ENCODE measurements around the gene TNFSF10.

TNFSF10 gene

DNA sequence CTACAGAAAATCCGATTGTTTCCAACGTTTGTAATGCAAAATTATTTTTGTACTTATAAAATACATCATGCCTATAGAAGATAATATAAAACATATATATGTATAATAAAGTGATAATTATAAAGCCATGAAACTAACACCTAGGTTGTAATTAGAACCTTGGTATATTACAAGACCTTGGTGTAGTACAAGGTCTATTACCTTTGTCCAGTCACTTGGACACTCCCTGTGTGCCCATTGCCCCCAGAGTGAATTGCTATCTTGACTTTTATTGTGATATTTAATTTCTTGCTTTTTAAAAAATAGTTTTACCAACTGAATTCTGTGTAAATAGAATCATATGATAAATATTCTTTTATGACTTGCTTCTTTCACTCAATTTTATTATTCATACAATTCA lies 20.7 kb upstream of the TNFSF10 start:
- no peak for DNase-seq (ENCODE audit: low read depth)
- H3K4me3 ChIP-seq (replicated peaks; ENCODE audit: low read depth, low read length) = no peak overlapping the region
- TF ChIP-seq, protein P1, sequence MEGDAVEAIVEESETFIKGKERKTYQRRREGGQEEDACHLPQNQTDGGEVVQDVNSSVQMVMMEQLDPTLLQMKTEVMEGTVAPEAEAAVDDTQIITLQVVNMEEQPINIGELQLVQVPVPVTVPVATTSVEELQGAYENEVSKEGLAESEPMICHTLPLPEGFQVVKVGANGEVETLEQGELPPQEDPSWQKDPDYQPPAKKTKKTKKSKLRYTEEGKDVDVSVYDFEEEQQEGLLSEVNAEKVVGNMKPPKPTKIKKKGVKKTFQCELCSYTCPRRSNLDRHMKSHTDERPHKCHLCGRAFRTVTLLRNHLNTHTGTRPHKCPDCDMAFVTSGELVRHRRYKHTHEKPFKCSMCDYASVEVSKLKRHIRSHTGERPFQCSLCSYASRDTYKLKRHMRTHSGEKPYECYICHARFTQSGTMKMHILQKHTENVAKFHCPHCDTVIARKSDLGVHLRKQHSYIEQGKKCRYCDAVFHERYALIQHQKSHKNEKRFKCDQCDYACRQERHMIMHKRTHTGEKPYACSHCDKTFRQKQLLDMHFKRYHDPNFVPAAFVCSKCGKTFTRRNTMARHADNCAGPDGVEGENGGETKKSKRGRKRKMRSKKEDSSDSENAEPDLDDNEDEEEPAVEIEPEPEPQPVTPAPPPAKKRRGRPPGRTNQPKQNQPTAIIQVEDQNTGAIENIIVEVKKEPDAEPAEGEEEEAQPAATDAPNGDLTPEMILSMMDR (IDR thresholded peaks at IDR 0.05; ENCODE audit: low read length, missing control alignments) = no peak

DNA sequence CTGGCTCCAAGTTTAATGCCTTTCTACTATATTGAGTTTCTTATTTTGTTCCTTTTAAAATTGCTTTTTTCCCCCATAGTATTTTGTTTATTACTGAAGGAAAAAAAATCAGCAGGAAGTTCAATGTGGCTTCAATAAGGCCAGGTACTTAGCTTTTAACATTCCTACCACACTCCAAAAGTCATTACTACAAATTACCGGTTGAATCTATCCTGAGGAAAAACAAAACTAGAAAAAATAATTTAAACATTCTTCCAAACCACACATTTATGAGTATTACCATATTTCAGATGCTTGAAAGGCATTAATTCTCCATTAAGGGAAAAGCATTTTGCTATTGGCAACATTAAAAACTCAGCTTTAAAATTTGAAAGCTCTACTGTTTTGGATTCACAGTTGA lies 20.2 kb upstream of the TNFSF10 start:
- H3K4me3 ChIP-seq (replicated peaks; ENCODE audit: low read depth, low read length) = no peak overlapping the region
- no peak for DNase-seq (ENCODE audit: low read depth)
- TF ChIP-seq, protein P1 (IDR thresholded peaks at IDR 0.05; ENCODE audit: low read length, missing control alignments) = no peak

DNA sequence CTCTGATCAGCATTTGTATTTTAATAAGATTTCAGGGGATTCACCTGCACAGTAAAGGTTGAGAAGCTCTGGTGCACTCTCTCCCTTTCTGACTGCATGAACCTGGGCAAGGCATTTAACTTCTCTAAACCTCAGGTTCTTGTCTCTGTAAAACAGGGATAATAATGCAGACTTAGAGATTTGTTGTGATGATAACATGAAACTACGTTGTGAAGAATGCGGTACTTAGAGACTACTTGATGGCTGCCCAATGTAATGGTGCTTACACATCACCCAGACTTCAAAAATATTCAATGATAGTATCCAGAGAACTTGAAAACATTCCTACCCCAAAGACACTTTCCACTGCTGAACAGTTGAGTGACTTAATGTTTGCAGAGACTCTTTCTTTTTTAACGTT lies 19.8 kb upstream of the TNFSF10 start:
- TF ChIP-seq, protein P1 (IDR thresholded peaks at IDR 0.05; ENCODE audit: low read length, missing control alignments) = no peak
- DNase-seq (ENCODE audit: low read depth) = no peak
- no peak overlapping the region for H3K4me3 ChIP-seq (replicated peaks; ENCODE audit: low read depth, low read length)

DNA sequence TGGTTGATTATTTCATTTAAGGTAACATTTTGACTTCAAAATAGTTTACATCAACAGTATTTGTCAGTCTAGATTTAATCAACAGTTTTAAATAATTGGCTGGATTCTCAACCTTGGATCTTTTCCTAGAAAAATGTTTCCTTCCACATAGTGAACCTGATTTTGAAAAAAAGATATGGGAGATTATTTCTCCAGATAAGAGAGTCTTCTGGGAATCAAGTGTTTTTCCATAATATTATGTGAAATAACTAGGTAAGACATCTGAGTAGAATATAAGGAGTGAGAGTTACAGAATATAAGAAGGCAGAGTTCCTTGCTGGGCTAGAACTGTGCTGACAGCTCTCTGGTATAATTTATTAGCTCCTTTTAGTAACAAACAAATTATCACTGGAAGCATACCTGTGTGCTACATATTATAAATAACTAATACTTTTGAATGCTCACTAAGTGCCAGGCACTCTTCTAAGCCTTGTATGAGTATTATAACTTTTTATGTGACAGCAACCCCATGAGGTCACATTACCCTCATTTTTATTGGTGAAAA lies 18.8 kb upstream of the TNFSF10 start:
- DNase-seq (ENCODE audit: low read depth) = no peak
- TF ChIP-seq, protein P1 (IDR thresholded peaks at IDR 0.05; ENCODE audit: low read length, missing control alignments) = no peak
- no peak overlapping the region for H3K4me3 ChIP-seq (replicated peaks; ENCODE audit: low read depth, low read length)

DNA sequence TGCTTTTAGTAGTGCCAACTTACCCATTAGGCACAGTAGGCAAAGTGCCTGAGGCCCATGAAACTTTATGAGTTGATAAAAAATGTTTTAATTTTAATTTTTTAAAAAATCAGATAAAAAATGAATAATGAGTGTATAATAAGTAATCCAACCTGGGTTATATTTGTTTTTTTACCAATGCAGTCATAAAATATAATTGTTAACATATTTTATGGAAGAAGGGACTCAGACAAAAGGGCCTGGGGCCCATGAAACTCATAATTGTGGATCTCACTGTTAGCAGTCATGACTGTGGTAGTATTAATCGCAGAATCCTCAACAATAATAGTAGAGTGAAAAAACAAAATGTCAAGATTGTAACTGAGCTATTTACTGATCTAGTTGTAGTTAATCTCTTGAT lies 16.8 kb upstream of the TNFSF10 start:
- DNase-seq (ENCODE audit: low read depth) = no peak
- TF ChIP-seq, protein P1 (IDR thresholded peaks at IDR 0.05; ENCODE audit: low read length, missing control alignments) = no peak

DNA sequence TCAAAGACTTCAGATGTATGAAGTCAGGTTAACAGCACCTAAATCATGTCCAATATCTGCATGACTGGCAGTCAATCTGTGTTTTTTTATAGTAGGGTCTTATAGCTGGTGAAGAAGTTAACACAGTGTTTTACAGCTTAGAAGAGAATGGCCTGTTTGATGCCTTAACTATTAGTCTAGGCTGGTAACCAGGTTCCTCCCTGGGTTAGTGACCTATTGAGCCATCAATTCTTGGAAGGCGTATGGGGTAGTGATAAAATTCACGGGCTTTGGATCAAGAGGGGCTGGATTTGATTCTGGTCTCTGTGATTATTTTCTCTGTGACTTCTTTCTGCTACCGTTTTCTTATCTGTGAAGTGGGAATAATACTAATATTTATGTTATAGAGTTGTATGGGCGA lies 16.0 kb upstream of the TNFSF10 start:
- no peak overlapping the region for H3K4me3 ChIP-seq (replicated peaks; ENCODE audit: low read depth, low read length)
- no peak for DNase-seq (ENCODE audit: low read depth)
- TF ChIP-seq, protein P1 (IDR thresholded peaks at IDR 0.05; ENCODE audit: low read length, missing control alignments) = no peak

More for the DNA sequence above, 16.8 kb upstream of the TNFSF10 start:
- H3K4me3 ChIP-seq (replicated peaks; ENCODE audit: low read depth, low read length) = no peak overlapping the region
